OCI-LY3 (cell line): ENCODE measurements around the gene SIAH3.
"Not testable (repeated sequence)": the region's sequence is repeated elsewhere in the genome, so short reads cannot be mapped to it uniquely, and the experiment has no call there.

ENCODE experiments used
- CTCF ChIP-seq: fragments of 200-600, 300-600 bp; sonication (generic); IDR thresholded peaks from 2 replicates; pipeline ENCODE4 v1.5.1; 2014; ENCODE audit warnings: antibody characterized with exemption, low read length, low read depth
- EZH2phosphoT487 ChIP-seq: fragments of 200-600 bp; shearing (Covaris generic); IDR thresholded peaks from 2 replicates; pipeline ENCODE4 v1.6.1; 2018; ENCODE audit warnings: antibody characterized with exemption, mixed run types, low read depth

DNA sequence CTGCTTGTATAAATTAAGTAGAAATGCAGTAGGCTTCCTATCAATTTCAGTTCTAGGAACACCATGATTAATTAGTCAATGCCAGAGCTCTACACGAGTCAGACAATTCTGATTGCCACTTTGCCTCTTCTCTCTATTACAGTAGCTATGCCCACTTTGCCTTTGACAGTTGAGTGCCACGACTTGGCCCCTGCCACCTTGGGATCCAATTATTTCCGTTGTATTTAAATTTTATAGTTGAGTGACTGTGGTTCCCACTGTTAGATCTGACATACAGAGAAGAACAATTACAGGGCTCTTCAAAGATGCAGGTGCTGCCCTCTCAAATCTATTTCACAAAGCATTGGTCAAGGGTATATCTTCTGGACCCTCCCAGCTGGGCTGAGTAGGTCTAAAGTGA, 94.0 kb downstream of the SIAH3 start:
- not testable (repeated sequence) for TF ChIP-seq CTCF, EZH2phosphoT487
